Testis (tissue), 3 donors: Measurements from ENCODE around the gene RPS17. TPM values are rescaled to one million over a fixed set of nuclear protein-coding genes. Genes with fewer than 3 reads are reported as not detected.
"Not testable (repeated sequence)": the region's sequence is repeated elsewhere in the genome, so short reads cannot be mapped to it uniquely, and the experiment has no call there.

Experiments
- DNase-seq: peaks from one replicate; pipeline ENCODE4 v3.0.0-alpha.2; 2019
- H3K27ac ChIP-seq, 2 donors: fragments of 200-600 bp; sonication (generic); one replicate each; pipeline ENCODE4 v1.5.1; 2019
- H3K27me3 ChIP-seq: fragments of 200-600 bp; sonication (generic); one replicate; pipeline ENCODE4 v1.5.1; 2019
- H3K36me3 ChIP-seq: fragments of 200-600 bp; sonication (generic); one replicate; pipeline ENCODE4 v1.5.1; 2017; ENCODE audit warnings: low read depth; ENCODE audit errors: missing control alignments
- H3K4me1 ChIP-seq: fragments of 200-600 bp; sonication (generic); one replicate; pipeline ENCODE4 v1.5.1; 2019
- H3K4me3 ChIP-seq, 2 donors: fragments of 200-600 bp; sonication (generic); one replicate each; pipeline ENCODE4 v1.5.1; 2017 to 2019
- H3K9me3 ChIP-seq: fragments of 200-600 bp; sonication (generic); one replicate; pipeline ENCODE4 v1.5.1; 2017
- WGBS, 2 donors: methylation state at CpG; one replicate each; pipeline ENCODE4 v1.1.5; 2018; 5-methylcytosine and 5-hydroxymethylcytosine counted together
- intact Hi-C: fragments of 100-400 bp; cut with DNase I; formaldehyde crosslinking; loops from one replicate; pipeline ENCODE4 v1.15.1; 2023; ENCODE audit warnings: low total_unique reads
- polyA plus RNA-seq: library from polyadenylated mRNA; stranded (reverse); fragments of 350-450 nt; fragmentation: Illumina TruSeq; extraction: RNeasy Lipid Tissue Mini Kit (QIAGEN cat#74804); gene quantifications from one replicate; pipeline ENCODE4 v1.2.3, GENCODE V29; 2014; ENCODE audit warnings: low read depth, low replicate concordance; ENCODE audit not compliant: insufficient read depth
- total RNA-seq, 2 donors: library from RNA; depleted of rRNA; stranded (reverse); fragments of >200 nt; gene quantifications; one replicate each; pipeline ENCODE4 v1.2.3, GENCODE V29; 2016

RPS17 gene
- total and polyA plus RNA-seq, 3 donors from 2014 or later, result 567 to 995 (median 887) TPM

DNA sequence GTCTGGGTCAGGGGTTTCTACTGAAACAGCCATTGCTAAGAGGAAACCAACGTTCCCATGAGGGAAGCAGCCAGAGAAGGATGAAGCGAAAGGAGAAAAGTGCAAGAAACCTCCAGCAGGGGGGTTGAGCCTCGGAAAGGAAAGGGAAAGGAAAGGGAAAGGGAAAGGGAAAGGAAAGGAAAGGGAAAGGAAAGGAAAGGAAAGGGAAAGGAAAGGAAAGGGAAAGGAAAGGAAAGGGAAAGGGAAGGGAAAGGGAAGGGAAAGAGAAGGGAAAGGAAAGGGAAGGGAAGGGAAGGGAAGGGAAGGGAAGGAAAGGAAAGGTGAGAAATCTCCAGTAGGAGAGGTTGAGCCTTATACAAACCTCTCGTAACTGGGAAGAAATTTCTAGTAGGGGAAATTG lies 52.0 kb downstream of the RPS17 start:
- 84 to 86% methylated on average over 4 of the region's 4 CpGs for WGBS, 2 donors
- H3K27ac ChIP-seq, H3K4me1 ChIP-seq, H3K4me3 ChIP-seq, H3K36me3 ChIP-seq, H3K9me3 ChIP-seq, DNase-seq, intact Hi-C loops, H3K27me3 ChIP-seq: not testable (repeated sequence)

DNA sequence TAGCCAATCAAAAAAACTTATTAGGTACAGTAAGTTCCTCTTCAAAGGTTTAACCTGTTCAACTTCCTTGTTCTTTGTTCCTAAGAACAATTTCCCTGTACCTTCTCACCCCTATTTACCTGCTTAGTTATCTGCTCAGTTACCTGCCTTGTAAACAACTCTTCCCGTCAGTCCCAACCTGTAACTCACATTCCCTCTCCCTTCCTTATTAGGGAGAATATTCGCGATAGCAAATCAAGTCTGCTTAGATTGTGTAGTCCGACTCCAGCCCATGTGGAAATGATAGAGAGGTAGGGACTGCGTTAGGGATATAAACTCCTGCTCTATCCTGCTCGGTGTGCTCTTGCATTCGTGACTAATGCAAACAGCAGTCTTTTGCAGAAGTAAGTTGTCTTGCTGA lies 53.2 kb downstream of the RPS17 start:
- H3K9me3 ChIP-seq, H3K27ac ChIP-seq, DNase-seq, H3K4me3 ChIP-seq, H3K36me3 ChIP-seq, H3K27me3 ChIP-seq, intact Hi-C loops, H3K4me1 ChIP-seq: not testable (repeated sequence)
- WGBS, 2 donors, result 77 to 87% methylated on average over 3 to 7 of the region's 7 CpGs

Other genes starting within 250 kb of the RPS17 start
- 10 to 100 TPM in 1 of 2 donors, 1 to 10 TPM in 1; 7.2 to 23.3 TPM for gene GOLGA6L10, start 191.0 kb downstream of the RPS17 start, total RNA-seq
- gene GOLGA6L10, start 191.0 kb downstream of the RPS17 start, polyA plus RNA-seq, result 12.8 TPM
- 10 to 100 TPM; 13.8 to 20.6 TPM for gene GOLGA6L9, start 110.6 kb downstream of the RPS17 start, total RNA-seq
- gene GOLGA6L9, start 110.6 kb downstream of the RPS17 start, polyA plus RNA-seq, result 10.1 TPM
- gene CPEB1, start 106.9 kb upstream of the RPS17 start, total RNA-seq, result 10 to 100 TPM; 74.3 to 89.1 TPM
- gene CPEB1, start 106.9 kb upstream of the RPS17 start, polyA plus RNA-seq, result 60.8 TPM
- gene AP3B2, start 169.4 kb upstream of the RPS17 start, total RNA-seq, result 10 to 100 TPM; 12.0 to 15.5 TPM
- gene AP3B2, start 169.4 kb upstream of the RPS17 start, polyA plus RNA-seq, result 22.9 TPM